ENCODE data around the gene ETS2.

Gene ETS2

GRCh38 chr21:38863291-38863690, 57.6 kb downstream of the ETS2 start:
- Mint-ChIP-seq H3K9me3 (no peaks in the 10 kb centered on the region), H3K4me3 (no peak overlapping the region), H3K27ac (peak overlapping the region; percentile 78 to 82), H3K27me3 (peaks cover 19% of the 10 kb centered on the region), H3K4me1 (no peaks in the 10 kb centered on the region)
- DNase-seq (no peak), ATAC-seq (no peak)

GRCh38 chr21:38863843-38864363, 58.2 kb downstream of the ETS2 start:
- Mint-ChIP-seq H3K4me1 (no peaks in the 10 kb centered on the region), H3K27me3 (peaks cover 19% of the 10 kb centered on the region), H3K4me3 (no peak overlapping the region), H3K9me3 (no peaks in the 10 kb centered on the region), H3K27ac (peak overlapping the region in 1 of 2 donors; percentile 82)
- no peak for DNase-seq
- ATAC-seq: no peak

- no peaks in the 10 kb centered on the region for H3K9me3 Mint-ChIP-seq
- H3K27ac Mint-ChIP-seq: no peak overlapping the region
- no peak overlapping the region for H3K4me3 Mint-ChIP-seq
- DNase-seq (no peak), ATAC-seq (no peak)
- no peaks in the 10 kb centered on the region for H3K4me1 Mint-ChIP-seq
- peaks cover 16% of the 10 kb centered on the region for H3K27me3 Mint-ChIP-seq
Measured at GRCh38 chr21:38864964-38865363, 59.2 kb downstream of the ETS2 start.

GRCh38 chr21:38869196-38869595, 63.5 kb downstream of the ETS2 start:
- peaks cover 7% of the 10 kb centered on the region for H3K4me1 Mint-ChIP-seq
- DNase-seq (no peak), ATAC-seq (no peak)
- H3K27me3 Mint-ChIP-seq: peaks cover 23% of the 10 kb centered on the region
- H3K9me3 Mint-ChIP-seq: no peaks in the 10 kb centered on the region
- H3K4me3 Mint-ChIP-seq: no peak overlapping the region
- H3K27ac Mint-ChIP-seq: no peak overlapping the region

GRCh38 chr21:38869946-38870345, 64.2 kb downstream of the ETS2 start:
- H3K4me1 Mint-ChIP-seq: peaks cover 7% of the 10 kb centered on the region
- H3K27ac Mint-ChIP-seq: no peak overlapping the region
- H3K9me3 Mint-ChIP-seq: no peaks in the 10 kb centered on the region
- ATAC-seq: no peak
- H3K27me3 Mint-ChIP-seq: peaks cover 16% of the 10 kb centered on the region
- DNase-seq: no peak
- no peak overlapping the region for H3K4me3 Mint-ChIP-seq

Measured in stimulated activated naive CD8-positive, alpha-beta T cell treated with anti-CD3 and anti-CD28 coated beads, Interleukin-15, amount 100 ng/mL, for 72 hours (primary cell).